B cell (primary cell): ENCODE measurements around the gene TP53TG5. TPM values are rescaled to one million over a fixed set of nuclear protein-coding genes. Genes with fewer than 3 reads are reported as not detected.

Source experiments
- ATAC-seq: fragments of 200-7000 bp; cut with Tn5 transposase; one replicate; pipeline ENCODE4 v1.10.0; 2021; ENCODE audit warnings: low read depth, mild to moderate bottlenecking, moderate number of reproducible peaks, moderate library complexity
- CTCF ChIA-PET: fragments of 350-600 bp; sonication (Branson Sonifier 250); formaldehyde crosslinking; loops from one replicate; lab custom pipeline; 2021; ENCODE audit warnings: antibody characterized with exemption, inconsistent platforms; lab: Charles Lee
- POLR2A ChIA-PET: fragments of 350-600 bp; sonication (Branson Sonifier 250); formaldehyde crosslinking; loops from one replicate; lab custom pipeline; 2021; ENCODE audit warnings: antibody characterized with exemption; lab: Charles Lee
- DNase-seq: peaks from one replicate; pipeline ENCODE4 v3.0.0; 2013
- H2AFZ ChIP-seq: 2 replicates; pipeline ENCODE4 v1.6.1; 2012; ENCODE audit warnings: mild to moderate bottlenecking, low read depth, low read length; ENCODE audit not compliant: insufficient read depth, poor library complexity, severe bottlenecking
- H3K27ac ChIP-seq, 2 donors: 1 replicate in 1 of 2; 2 replicates in 1 of 2; pipeline ENCODE4 v1.5.1; 2012 to 2013; ENCODE audit warnings: low read length in 2 of 2, mild to moderate bottlenecking in 2 of 2, moderate library complexity in 1 of 2
- H3K27me3 ChIP-seq, 4 experiments: fragments of 200-600 bp in 1 of 4; sonication (generic) in 1 of 4; replicated peaks in 1 of 4; 1 replicate in 2 of 4; 2 replicates in 2 of 4; pipeline versions ENCODE4 v1.6.1 to v1.7.0; 2013 to 2016; ENCODE audit warnings: low read length in 3 of 4, mild to moderate bottlenecking in 2 of 4, mixed read lengths in 1 of 4, moderate library complexity in 1 of 4; ENCODE audit not compliant: insufficient read depth in 4 of 4, control insufficient read depth in 3 of 4; ENCODE audit errors: control extremely low read depth in 1 of 4
- H3K36me3 ChIP-seq, 2 experiments: replicated peaks in 1 of 2; 1 replicate in 1 of 2; 2 replicates in 1 of 2; pipeline versions ENCODE4 v1.6.1 to v1.7.1; 2013; ENCODE audit warnings: low read length in 1 of 2; ENCODE audit not compliant: insufficient read depth in 2 of 2, control insufficient read depth in 1 of 2; ENCODE audit errors: control extremely low read depth in 1 of 2, extremely low read depth in 1 of 2
- H3K4me1 ChIP-seq, 2 donors: fragments of 200-600 bp in 1 of 2; sonication (generic) in 1 of 2; 1 replicate in 1 of 2; 2 replicates in 1 of 2; pipeline versions ENCODE4 v1.5.1 to v1.6.1; 2013 to 2017; ENCODE audit warnings: low read length in 2 of 2; ENCODE audit not compliant: control insufficient read depth in 2 of 2, insufficient read depth in 2 of 2
- H3K4me2 ChIP-seq: replicated peaks from 2 replicates; pipeline ENCODE3; 2012; ENCODE audit warnings: mild to moderate bottlenecking, low read depth, low read length; ENCODE audit not compliant: poor library complexity, severe bottlenecking
- H3K4me3 ChIP-seq, 5 experiments: fragments of 200-600 bp in 1 of 5; sonication (generic) in 1 of 5; 1 replicate in 3 of 5; 2 replicates in 2 of 5; pipeline versions ENCODE4 v1.5.1 to v1.7.0; 2011 to 2016; ENCODE audit warnings: low read length in 4 of 5, mild to moderate bottlenecking in 4 of 5, low read depth in 2 of 5, control low read depth in 1 of 5, moderate library complexity in 1 of 5; ENCODE audit not compliant: insufficient read depth in 1 of 5; ENCODE audit errors: control extremely low read depth in 1 of 5, extremely low read depth in 1 of 5
- H3K79me2 ChIP-seq: fragments of 200-600 bp; sonication (generic); one replicate; pipeline ENCODE4 v1.6.0; 2016; ENCODE audit warnings: low read length; ENCODE audit not compliant: control insufficient read depth, insufficient read depth
- H3K9ac ChIP-seq: fragments of 200-600 bp; sonication (generic); 2 replicates; pipeline ENCODE4 v1.6.1; 2017; ENCODE audit warnings: mild to moderate bottlenecking, low read length, moderate library complexity
- H3K9me3 ChIP-seq, 3 donors: one replicate each; pipeline versions ENCODE4 v1.6.1 to v1.7.1; 2013; ENCODE audit warnings: low read length in 2 of 3; ENCODE audit not compliant: control insufficient read depth in 2 of 3, insufficient read depth in 1 of 3; ENCODE audit errors: control extremely low read depth in 1 of 3
- H4K20me1 ChIP-seq: 2 replicates; pipeline ENCODE4 v1.6.0; 2012; ENCODE audit warnings: mild to moderate bottlenecking, low read length; ENCODE audit not compliant: insufficient read depth, control insufficient read depth, poor library complexity, severe bottlenecking
- H3K27ac Mint-ChIP-seq: one replicate; pipeline ENCODE4 v1.8.0; 2021; ENCODE audit warnings: mixed read lengths
- H3K27me3 Mint-ChIP-seq: one replicate; pipeline ENCODE4 v1.8.0; 2021; ENCODE audit warnings: mixed read lengths
- H3K4me1 Mint-ChIP-seq: one replicate; pipeline ENCODE4 v1.8.0; 2021; ENCODE audit warnings: mixed read lengths
- H3K4me3 Mint-ChIP-seq: one replicate; pipeline ENCODE4 v1.8.0; 2021; ENCODE audit warnings: mixed read lengths
- H3K9me3 Mint-ChIP-seq: one replicate; pipeline ENCODE4 v1.8.0; 2022; ENCODE audit warnings: mixed read lengths; ENCODE audit not compliant: insufficient read depth
- EZH2 ChIP-seq: IDR thresholded peaks from 2 replicates; pipeline ENCODE4 v1.6.1; 2012; ENCODE audit warnings: borderline replicate concordance, low read depth, mild to moderate bottlenecking, moderate library complexity, low read length; ENCODE audit not compliant: insufficient read depth, poor library complexity, severe bottlenecking
- WGBS: methylation state at CpG from one replicate; pipeline ENCODE4 v1.1.5; 2013; ENCODE audit warnings: missing lambda C conversion rate; ENCODE audit not compliant: insufficient coverage; 5-methylcytosine and 5-hydroxymethylcytosine counted together
- intact Hi-C: fragments of 100-400 bp; cut with micrococcal nuclease; formaldehyde crosslinking; loops from one replicate; pipeline ENCODE4 v1.10.0; 2022
- polyA plus RNA-seq: library from polyadenylated mRNA; depleted of rRNA; stranded (reverse); fragments of >200 nt; gene quantifications from 2 replicates; pipeline ENCODE4 v1.2.3, GENCODE V29; 2012
- total RNA-seq, 2 donors: library from RNA; stranded (reverse); fragments of 120-200 nt in 1 of 2; gene quantifications; 1 replicate in 1 of 2; 2 replicates in 1 of 2; pipeline versions ENCODE4 v1.2.3 to v1.2.4, GENCODE V29; 2013 to 2022
- TF ChIP-seq, protein P1 (sequence below): fragments of 200-600 bp; IDR thresholded peaks from one replicate; pipeline ENCODE4 v1.8.0; 2022; ENCODE audit warnings: antibody characterized with exemption, mild to moderate bottlenecking

Gene TP53TG5
- total and polyA plus RNA-seq, 2 donors (not counting 1 experiment from before 2014, with no cell fraction given), result not detected

DNA sequence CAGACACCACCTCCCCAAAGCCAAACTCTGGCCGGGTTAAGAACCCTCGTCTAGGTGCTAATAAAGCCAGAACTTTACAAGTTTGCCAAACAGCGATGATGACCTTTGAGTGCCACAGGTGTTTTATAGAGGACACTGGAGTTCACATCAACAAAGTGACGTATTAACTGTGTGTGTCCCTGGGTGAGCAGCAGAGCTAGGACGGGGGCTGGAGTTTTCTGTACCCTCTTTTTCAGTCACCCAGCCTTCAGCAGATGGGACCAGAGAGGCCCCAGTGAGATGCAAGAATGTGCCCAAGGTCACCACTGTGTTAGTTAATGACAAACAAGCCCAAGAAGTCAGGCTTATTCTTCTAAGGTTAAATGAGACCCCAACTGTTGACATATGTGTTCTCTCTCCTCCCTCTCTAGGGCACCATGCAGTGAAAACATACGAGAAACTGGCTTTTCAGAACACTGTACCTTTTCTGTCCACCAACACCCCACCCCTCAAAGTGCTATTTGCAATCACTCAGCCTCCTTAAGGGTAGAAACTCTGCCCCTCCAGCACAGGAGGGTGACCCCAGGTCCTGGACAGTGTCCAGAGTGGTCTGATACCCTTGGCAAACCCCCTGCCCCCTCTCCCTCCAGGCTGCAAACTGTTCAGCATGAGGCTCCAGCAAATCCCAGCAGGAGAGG lies 35.1 kb downstream of the TP53TG5 start:
- intact Hi-C loops, result no loop called here
- H3K27me3 ChIP-seq, result peaks cover 0 to 31% (median 5%) of the 10 kb centered on the region in 4 experiments
- no peak for ATAC-seq
- H3K4me2 ChIP-seq, result no peak overlapping the region
- H3K9ac ChIP-seq, result no peak overlapping the region
- Mint-ChIP-seq H3K4me3 (no peak overlapping the region), H3K9me3 (no peaks in the 10 kb centered on the region), H3K27me3 (peaks cover 23% of the 10 kb centered on the region), H3K4me1 (peaks cover 5% of the 10 kb centered on the region), H3K27ac (no peak overlapping the region)
- H3K4me3 ChIP-seq, result no peak overlapping the region
- no peak overlapping the region for H3K27ac ChIP-seq
- ChIA-PET CTCF (interaction anchor here (1.5 kb wide), 1 partner anchor 94 kb away, joined by 4 read pairs; no protein-coding TSS in a partner anchor), POLR2A (no interaction called here)
- H4K20me1 ChIP-seq, result no peaks in the 10 kb centered on the region
- no peak for TF ChIP-seq EZH2
- TF ChIP-seq, protein P1, sequence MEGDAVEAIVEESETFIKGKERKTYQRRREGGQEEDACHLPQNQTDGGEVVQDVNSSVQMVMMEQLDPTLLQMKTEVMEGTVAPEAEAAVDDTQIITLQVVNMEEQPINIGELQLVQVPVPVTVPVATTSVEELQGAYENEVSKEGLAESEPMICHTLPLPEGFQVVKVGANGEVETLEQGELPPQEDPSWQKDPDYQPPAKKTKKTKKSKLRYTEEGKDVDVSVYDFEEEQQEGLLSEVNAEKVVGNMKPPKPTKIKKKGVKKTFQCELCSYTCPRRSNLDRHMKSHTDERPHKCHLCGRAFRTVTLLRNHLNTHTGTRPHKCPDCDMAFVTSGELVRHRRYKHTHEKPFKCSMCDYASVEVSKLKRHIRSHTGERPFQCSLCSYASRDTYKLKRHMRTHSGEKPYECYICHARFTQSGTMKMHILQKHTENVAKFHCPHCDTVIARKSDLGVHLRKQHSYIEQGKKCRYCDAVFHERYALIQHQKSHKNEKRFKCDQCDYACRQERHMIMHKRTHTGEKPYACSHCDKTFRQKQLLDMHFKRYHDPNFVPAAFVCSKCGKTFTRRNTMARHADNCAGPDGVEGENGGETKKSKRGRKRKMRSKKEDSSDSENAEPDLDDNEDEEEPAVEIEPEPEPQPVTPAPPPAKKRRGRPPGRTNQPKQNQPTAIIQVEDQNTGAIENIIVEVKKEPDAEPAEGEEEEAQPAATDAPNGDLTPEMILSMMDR, result no peak
- H3K4me1 ChIP-seq, result peaks cover 17 to 18% of the 10 kb centered on the region in 2 donors
- no peaks in the 10 kb centered on the region for H3K36me3 ChIP-seq
- H3K9me3 ChIP-seq, result peaks cover 0 to 3% (median 0%) of the 10 kb centered on the region in 3 donors
- H3K79me2 ChIP-seq, result no peaks in the 10 kb centered on the region
- WGBS, result 86% methylated on average over 6 of the region's 6 CpGs
- H2AFZ ChIP-seq, result no peak overlapping the region
- no peak for DNase-seq
